Measurements from ENCODE around the gene ZNF419.
"Not testable (repeated sequence)": the region's sequence is repeated elsewhere in the genome, so short reads cannot be mapped to it uniquely, and the experiment has no call there.

The ZNF419 gene

GRCh38 chr19:57487477-57488298 is at the start of gene ZNF419:
TSS of gene ZNF419 (plus strand) at chr19:57487750. CDS start at chr19:57487951, 201 bp downstream.
- DNase-seq, result peak; percentile 74

- DNase-seq, result no peak
Measured at GRCh38 chr19:57437931-57438330, 49.6 kb upstream of the ZNF419 start.

GRCh38 chr19:57438925-57439324 is 48.6 kb upstream of the ZNF419 start:
- no peak for DNase-seq

- no peak for DNase-seq
Measured at GRCh38 chr19:57441979-57442752, 45.4 kb upstream of the ZNF419 start.

- DNase-seq, result no peak
Measured at GRCh38 chr19:57443121-57443696, 44.3 kb upstream of the ZNF419 start.

- no peak for DNase-seq
Measured at GRCh38 chr19:57452307-57452706, 35.2 kb upstream of the ZNF419 start.

- DNase-seq, result no peak
Measured at GRCh38 chr19:57465680-57466381, 21.7 kb upstream of the ZNF419 start.

GRCh38 chr19:57466489-57466888 is 21.1 kb upstream of the ZNF419 start:
- no peak for DNase-seq

GRCh38 chr19:57473646-57474045 is 13.9 kb upstream of the ZNF419 start:
- DNase-seq, result no peak

- DNase-seq, result peak; percentile 86
Measured at GRCh38 chr19:57477191-57478008, 10.2 kb upstream of the ZNF419 start, which contains the start of gene ZNF772. TSS of gene ZNF772 (minus strand) at chr19:57477566. CDS start at chr19:57477309, 257 bp downstream.

GRCh38 chr19:57488299-57488644 is 722 bp downstream of the ZNF419 start:
- not testable (repeated sequence) for DNase-seq

- not testable (repeated sequence) for DNase-seq
Measured at GRCh38 chr19:57499332-57499679, 11.8 kb downstream of the ZNF419 start.

- peak; percentile 87 for DNase-seq
Measured at GRCh38 chr19:57499680-57500395, 12.3 kb downstream of the ZNF419 start, which contains the start of gene ZNF773. TSS of gene ZNF773 (plus strand) at chr19:57499938. CDS start at chr19:57500081, 143 bp downstream.

- DNase-seq, result not testable (repeated sequence)
Measured at GRCh38 chr19:57500400-57500799, 12.8 kb downstream of the ZNF419 start.

- DNase-seq, result no peak
Measured at GRCh38 chr19:57506163-57506562, 18.6 kb downstream of the ZNF419 start.

- DNase-seq, result no peak
Measured at GRCh38 chr19:57511484-57511883, 23.9 kb downstream of the ZNF419 start.

GRCh38 chr19:57512845-57513244 is 25.3 kb downstream of the ZNF419 start:
- no peak for DNase-seq

GRCh38 chr19:57515255-57515654 is 27.7 kb downstream of the ZNF419 start:
- no peak for DNase-seq

- DNase-seq, result not testable (repeated sequence)
Measured at GRCh38 chr19:57518021-57518420, 30.5 kb downstream of the ZNF419 start.

GRCh38 chr19:57527136-57527881 is 39.8 kb downstream of the ZNF419 start, which contains the start of gene ZNF549:
TSS of gene ZNF549 (plus strand) at chr19:57527356. CDS start at chr19:57527574, 218 bp downstream.
- peak; percentile 84 for DNase-seq
